ENCODE measurements around the gene LRRC37A2. TPM values are rescaled to one million over a fixed set of nuclear protein-coding genes. Genes with fewer than 3 reads are reported as not detected.
"Not testable (repeated sequence)": the region's sequence is repeated elsewhere in the genome, so short reads cannot be mapped to it uniquely, and the experiment has no call there.

The LRRC37A2 gene
- total RNA-seq, 4 donors from 2014 or later: 3.6 to 11.2 (median 7.0) TPM

DNA sequence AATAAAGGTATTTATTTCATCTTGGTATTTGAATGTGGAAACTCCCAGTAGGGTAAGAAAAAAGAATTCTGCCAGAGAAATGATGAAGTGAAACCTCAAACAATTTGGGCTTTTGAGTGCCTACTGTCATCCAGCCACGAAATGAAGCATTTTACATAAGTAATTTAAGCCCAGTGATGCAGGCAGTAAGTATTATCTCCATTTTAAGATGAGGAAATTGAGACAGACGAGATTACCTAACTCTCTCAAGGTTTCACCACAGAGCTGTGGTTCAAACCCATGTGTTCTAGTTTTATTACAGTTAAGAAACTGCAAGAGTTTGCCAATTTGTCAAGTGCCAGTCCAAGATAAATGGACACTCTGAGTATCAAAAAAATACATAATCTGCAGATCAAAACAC, 54.0 kb downstream of the LRRC37A2 start:
- H3K27ac ChIP-seq (replicated peaks in 1 of 4); H3K4me3 ChIP-seq; H3K27me3 ChIP-seq; H3K4me1 ChIP-seq; H3K36me3 ChIP-seq; DNase-seq (ENCODE audit: extremely low spot score); H3K9me3 ChIP-seq; intact Hi-C loops (cut with DNase I): not testable (repeated sequence)
- WGBS: no CpG with 5 or more reads among the region's 2 CpGs

DNA sequence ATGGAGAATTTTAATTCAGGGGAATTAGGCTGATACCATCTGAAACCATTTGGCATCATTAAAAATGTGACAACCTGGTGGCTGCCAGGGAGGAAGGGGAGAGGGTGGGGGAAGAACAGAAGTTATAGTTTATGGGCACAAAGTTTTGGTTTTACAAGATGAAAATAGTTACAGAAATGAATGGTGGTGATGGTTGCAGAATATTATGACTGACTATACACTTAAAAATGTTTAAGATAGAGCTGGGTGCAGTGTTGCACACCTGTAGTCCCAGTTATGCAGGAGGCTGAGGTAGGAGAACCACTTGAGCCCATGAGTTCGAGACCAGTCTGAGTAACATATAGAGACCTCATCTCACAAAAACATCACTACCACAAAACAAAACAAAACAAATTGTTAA, 54.7 kb downstream of the LRRC37A2 start:
- not testable (repeated sequence) for H3K27ac ChIP-seq (replicated peaks in 1 of 4); H3K27me3 ChIP-seq
- no CpG with 5 or more reads among the region's 1 CpG for WGBS

DNA sequence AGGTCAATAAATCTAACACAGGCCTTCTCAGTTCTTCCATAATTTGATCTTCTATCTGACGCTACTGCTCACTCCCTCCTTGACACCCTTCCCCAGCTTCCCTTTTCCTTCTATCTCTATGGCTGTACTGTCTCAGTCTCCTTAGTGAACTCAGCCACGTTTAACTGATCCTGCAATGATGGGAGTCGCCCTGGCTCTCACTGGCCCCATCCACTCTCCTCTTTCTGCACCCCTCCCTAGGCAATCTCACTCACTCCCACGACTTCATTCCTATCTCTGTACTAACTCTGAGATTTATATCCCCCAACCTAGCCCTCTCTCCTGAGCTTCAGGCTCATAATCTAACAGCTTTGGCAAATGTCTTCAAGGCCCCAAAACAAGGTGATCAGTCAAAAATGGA, 59.5 kb downstream of the LRRC37A2 start:
- H3K9me3 ChIP-seq; intact Hi-C loops (cut with DNase I); H3K27ac ChIP-seq (replicated peaks in 1 of 4); DNase-seq (ENCODE audit: extremely low spot score); H3K4me1 ChIP-seq; H3K4me3 ChIP-seq; H3K36me3 ChIP-seq; H3K27me3 ChIP-seq: not testable (repeated sequence)
- no CpG with 5 or more reads among the region's 4 CpGs for WGBS

More for the DNA sequence above, 54.7 kb downstream of the LRRC37A2 start:
- H3K36me3 ChIP-seq; DNase-seq (ENCODE audit: extremely low spot score); H3K4me1 ChIP-seq; H3K9me3 ChIP-seq; H3K4me3 ChIP-seq; intact Hi-C loops (cut with DNase I): not testable (repeated sequence)

DNA sequence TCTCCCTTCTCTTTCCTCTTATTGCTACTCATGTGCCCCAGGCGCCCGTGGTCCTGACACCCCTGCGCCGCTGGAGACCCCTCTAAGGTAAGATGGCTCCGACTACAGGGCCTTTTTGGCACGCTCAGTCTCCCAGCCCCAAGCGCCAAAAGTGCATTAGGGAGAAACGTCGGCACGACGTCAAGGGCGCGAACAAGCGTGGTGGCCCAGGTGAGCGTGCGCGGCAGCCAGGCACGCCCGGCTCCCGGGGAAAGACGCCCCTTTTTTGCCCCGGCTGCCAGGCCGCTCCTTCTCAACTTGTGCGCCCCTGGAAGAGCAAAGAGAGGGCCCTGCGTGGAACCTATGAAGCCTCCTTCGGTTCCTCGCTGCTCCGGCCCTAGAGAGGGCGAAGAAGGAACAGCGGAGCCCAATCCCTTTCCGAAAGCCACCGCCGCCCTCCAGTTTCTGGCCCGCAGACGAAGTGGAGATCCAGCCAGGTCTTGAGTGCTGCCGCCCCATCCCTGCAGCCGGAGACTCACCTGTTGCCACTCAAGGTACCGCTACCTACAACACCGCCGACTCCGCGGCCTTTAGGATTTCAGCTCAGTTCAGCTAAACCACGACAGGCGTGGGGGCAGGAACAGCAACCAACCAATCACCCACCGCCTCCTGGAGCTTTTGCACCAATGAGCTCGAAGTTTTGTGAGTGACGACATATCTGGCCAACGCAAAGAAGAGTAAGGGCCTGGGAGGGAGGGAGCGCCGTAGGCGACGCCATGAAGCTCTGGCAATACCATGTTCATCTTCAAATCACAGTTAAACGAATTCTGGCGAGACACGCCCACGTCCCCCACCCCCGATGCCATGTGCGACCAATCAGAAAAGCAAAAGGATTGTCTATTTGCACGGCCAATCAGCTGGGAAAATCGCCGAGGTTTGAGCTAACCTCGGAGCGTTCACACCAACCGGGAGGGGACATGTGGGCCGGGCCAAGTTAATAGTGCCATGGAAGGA, 67.1 kb downstream of the LRRC37A2 start, which contains the start of gene ARL17A:
Gene ARL17A, minus strand, starts transcription at position 609 of the 993 bp plus-strand sequence. CDS start 3,369 bp downstream, outside the sequence.
- Histone ChIP-seq H3K4me3 (peak within 1 kb of the TSS; percentile 25 to 50 (median 36)), H3K27ac (replicated peaks in 1 of 4) (peak within 1 kb of the TSS; percentile 38 to 76 (median 74))
- intact Hi-C loops (cut with DNase I); H3K4me1 ChIP-seq; H3K9me3 ChIP-seq; DNase-seq (ENCODE audit: extremely low spot score); H3K27me3 ChIP-seq; H3K36me3 ChIP-seq: not testable (repeated sequence)
- no CpG with 5 or more reads among the region's 65 CpGs for WGBS

DNA sequence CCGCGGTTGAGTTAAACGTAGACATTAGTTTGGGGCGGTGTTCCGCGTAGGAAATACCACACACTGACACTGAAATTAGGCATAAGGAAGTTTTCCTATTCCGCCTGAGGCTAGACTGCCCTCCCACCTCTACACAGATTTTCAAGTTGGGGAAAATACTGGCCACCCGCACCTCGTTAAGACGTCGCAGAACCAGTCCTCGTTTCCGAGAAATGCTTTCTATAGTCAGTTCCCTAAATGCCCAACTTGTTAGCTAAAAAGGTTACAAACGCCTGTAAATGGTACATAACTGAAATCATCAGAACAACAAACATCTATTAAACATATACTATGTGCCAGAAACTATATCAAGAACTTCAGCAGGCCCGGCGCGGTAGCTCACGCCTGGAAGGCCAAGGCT, 67.8 kb downstream of the LRRC37A2 start:
- H3K27me3 ChIP-seq; H3K9me3 ChIP-seq; H3K4me1 ChIP-seq; H3K36me3 ChIP-seq; DNase-seq (ENCODE audit: extremely low spot score); intact Hi-C loops (cut with DNase I): not testable (repeated sequence)
- peak overlapping the region; percentile 38 to 76 (median 74) for H3K27ac ChIP-seq (replicated peaks in 1 of 4)
- H3K4me3 ChIP-seq: peak overlapping the region; percentile 25 to 50 (median 36)
- WGBS: no CpG with 5 or more reads among the region's 18 CpGs

DNA sequence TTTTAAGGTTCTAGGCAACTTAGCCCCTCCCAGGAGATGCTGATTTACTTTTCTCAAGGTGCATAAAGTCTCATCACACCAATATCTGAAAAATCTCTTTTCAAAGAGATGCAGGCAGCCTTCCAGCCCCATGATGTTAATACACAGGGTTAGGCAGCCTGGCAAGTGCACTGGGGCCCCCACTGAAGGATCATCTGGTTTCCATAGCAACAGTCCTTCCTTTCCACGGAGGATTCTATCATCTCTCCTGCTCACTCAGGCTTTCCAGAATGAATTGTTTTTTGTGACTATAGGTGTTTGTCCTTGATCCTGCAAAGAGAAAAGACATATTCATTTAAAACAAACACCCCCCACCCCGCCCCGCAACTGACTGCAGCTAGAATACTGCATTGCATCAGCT, 73.2 kb downstream of the LRRC37A2 start:
- DNase-seq (ENCODE audit: extremely low spot score); H3K36me3 ChIP-seq; H3K27ac ChIP-seq (replicated peaks in 1 of 4); H3K9me3 ChIP-seq; intact Hi-C loops (cut with DNase I); H3K4me3 ChIP-seq; H3K4me1 ChIP-seq; H3K27me3 ChIP-seq: not testable (repeated sequence)
- WGBS: no CpG with 5 or more reads among the region's 3 CpGs

DNA sequence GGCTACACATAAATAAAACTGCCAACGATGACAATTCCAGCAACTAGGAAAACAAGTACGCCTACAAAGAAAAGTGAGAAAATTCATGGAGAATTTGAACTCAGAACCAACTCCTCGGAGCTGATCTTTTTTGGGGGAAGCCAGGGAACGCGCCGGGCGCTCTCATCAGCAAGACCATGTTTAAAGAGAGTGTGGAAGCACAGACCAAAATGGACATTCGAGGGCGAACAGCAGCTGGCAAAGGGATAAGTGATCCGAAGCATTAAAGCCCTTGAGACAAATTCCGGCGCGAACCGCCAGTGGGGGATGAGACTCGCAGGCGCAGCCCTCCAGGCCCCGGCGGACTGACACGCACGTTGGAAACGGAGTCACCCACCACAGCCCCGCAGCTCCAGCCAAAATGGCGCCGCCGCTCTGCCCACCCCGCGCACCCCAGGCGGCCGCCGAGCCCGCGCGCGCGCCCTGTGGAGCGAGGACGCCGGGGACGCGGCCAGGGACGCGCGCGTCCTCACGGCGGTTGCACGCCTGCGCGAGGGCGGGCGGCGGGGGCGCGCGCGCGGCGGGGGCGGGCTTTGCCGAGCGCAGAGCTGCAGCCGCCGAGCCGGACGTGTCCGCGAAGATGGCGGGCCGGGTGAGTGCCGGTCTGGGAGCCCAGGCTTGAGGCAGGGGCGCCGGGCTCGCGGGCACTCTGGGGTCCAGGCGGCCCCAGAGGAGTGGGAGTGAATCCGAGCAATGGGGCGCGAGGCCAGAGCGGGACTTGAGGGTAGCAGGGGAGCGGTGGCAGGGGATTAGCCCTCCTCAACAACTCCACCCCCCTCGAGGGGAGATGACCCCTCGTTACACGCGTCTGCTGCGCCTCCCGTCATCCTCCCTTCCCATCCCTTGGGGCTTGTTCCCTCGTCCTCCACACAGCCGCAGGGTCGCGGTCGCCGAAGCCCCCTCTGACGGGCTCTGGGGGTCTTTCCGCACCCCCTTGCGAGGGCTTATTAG, 78.2 kb downstream of the LRRC37A2 start, which contains the start of gene NSF:
Gene NSF, plus strand, starts transcription at position 513 of the 990 bp plus-strand sequence. Its CDS starts 107 bp downstream, at position 620.
- H3K4me1 ChIP-seq; H3K27ac ChIP-seq (replicated peaks in 1 of 4); H3K4me3 ChIP-seq; H3K36me3 ChIP-seq; H3K9me3 ChIP-seq; H3K27me3 ChIP-seq; intact Hi-C loops (cut with DNase I); DNase-seq (ENCODE audit: extremely low spot score): not testable (repeated sequence)
- WGBS: no CpG with 5 or more reads among the region's 95 CpGs

DNA sequence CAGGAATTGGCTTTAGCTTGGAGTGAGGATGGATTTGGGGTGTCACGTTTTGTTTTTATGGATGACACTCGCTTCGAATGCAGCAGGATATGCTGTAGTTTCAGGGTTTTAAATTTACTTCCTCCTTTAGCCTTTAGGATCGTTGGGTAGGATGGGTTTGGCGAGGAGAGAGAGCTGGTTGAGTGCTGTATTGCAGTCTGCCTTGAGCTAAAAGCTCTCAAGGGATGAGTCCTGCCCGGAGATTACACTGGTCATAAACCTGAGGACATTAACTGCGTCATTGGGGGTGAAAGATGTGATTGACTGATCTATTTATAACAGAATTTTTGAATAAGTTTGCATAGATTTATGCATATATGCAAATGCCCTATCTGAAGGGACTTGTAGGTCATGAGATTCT, 79.1 kb downstream of the LRRC37A2 start:
- WGBS: no CpG with 5 or more reads among the region's 7 CpGs
- H3K4me3 ChIP-seq; H3K4me1 ChIP-seq; H3K36me3 ChIP-seq; H3K27me3 ChIP-seq; intact Hi-C loops (cut with DNase I); H3K9me3 ChIP-seq; DNase-seq (ENCODE audit: extremely low spot score); H3K27ac ChIP-seq (replicated peaks in 1 of 4): not testable (repeated sequence)

DNA sequence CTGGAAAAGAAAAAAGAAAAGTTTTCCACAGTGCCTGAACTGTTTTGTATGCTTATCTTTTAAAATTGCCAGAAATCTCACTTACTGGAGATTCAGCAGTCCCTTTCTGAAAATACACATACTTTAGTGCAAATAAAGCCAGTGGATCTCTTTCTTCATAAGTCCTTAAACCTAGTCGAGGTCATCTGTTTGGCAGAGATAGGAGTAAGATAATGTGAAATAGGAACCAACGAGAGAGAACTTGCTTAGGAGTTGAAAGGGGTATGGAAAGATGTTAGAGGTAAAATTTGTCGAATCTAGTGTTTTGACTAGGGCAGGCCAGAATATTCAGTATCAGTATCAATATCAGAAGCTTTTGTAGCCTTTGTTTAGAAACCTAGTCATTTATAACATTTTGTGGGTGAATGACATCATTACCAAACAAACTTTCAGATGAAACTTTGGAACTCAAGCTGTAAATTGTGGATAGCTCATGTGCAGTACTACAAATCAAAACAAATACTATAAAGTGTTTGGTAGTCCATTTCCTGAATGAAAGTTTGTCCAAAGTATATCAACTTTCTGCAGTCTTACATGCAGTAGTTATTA, 86.2 kb downstream of the LRRC37A2 start:
- H3K4me1 ChIP-seq; H3K9me3 ChIP-seq; intact Hi-C loops (cut with DNase I); H3K4me3 ChIP-seq; DNase-seq (ENCODE audit: extremely low spot score); H3K36me3 ChIP-seq; H3K27me3 ChIP-seq; H3K27ac ChIP-seq (replicated peaks in 1 of 4): not testable (repeated sequence)
- 61% methylated on average over 3 of the region's 3 CpGs for WGBS

DNA sequence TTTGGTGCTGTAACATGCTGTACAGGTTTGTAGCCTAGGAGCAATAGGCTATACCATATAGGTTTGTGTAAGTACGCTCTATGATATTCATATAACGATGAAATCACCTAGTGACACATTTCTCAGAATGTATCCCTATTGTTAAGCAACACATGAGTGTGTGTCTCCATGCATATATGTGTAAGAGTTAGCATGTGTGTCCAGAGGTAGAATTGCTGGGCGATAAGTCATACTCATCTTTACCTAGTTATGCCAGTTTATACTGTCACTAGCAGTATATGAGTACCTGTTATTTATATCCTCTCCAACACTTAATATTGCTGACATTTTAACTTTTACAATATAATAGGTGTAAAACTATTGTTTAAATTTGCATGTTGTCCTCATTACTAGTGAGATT, 88.5 kb downstream of the LRRC37A2 start:
- H3K27me3 ChIP-seq; H3K27ac ChIP-seq (replicated peaks in 1 of 4); DNase-seq (ENCODE audit: extremely low spot score); intact Hi-C loops (cut with DNase I); H3K9me3 ChIP-seq; H3K4me3 ChIP-seq; H3K36me3 ChIP-seq; H3K4me1 ChIP-seq: not testable (repeated sequence)
- no CpG with 5 or more reads among the region's 3 CpGs for WGBS

DNA sequence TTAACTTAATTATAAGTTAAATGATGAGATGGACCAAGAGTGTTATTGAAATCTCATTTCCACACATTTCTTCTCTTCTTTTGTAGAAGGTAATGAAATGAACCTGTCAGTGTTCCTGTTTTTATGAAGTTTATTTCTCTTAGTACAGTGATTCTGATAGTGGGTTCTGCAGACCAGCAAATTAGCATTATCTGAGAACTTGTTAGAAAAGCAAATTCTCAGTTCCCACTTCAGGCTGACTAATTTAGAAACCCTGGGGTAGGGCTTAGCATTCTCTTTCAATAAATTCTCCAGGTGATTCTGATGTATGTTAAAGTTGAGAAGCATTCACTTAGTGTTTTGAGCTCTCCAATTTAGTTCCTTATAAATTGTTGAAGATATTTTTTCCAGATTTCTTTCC, 90.9 kb downstream of the LRRC37A2 start:
- H3K4me1 ChIP-seq; H3K27ac ChIP-seq (replicated peaks in 1 of 4); intact Hi-C loops (cut with DNase I); H3K36me3 ChIP-seq; H3K9me3 ChIP-seq; H3K27me3 ChIP-seq; DNase-seq (ENCODE audit: extremely low spot score); H3K4me3 ChIP-seq: not testable (repeated sequence)

Data from esophagus muscularis mucosa (tissue), 4 donors.